ENCODE data around the gene SMS.

Gene SMS

DNA sequence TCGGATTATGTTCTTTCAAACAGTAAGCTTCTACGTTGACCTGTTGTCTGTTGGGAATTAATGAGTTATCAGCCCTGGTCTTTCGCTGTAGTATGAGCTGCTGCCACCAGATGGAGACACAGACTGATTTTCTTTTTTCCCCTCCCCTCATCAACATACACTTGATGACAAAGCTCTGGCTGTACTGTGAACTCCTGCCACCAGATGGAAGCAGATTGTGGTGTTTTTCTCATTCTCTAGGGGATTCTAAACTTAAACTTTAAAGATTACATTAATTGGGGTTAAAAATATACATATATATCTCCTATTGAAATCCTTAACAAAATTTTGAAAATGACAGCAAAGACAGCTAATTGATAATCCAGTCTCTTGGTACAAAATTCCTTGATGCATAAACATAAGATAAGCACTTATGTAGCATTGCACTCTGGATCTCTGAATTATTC is 44.8 kb downstream of the SMS start:
- peak; percentile 67 for DNase-seq

DNA sequence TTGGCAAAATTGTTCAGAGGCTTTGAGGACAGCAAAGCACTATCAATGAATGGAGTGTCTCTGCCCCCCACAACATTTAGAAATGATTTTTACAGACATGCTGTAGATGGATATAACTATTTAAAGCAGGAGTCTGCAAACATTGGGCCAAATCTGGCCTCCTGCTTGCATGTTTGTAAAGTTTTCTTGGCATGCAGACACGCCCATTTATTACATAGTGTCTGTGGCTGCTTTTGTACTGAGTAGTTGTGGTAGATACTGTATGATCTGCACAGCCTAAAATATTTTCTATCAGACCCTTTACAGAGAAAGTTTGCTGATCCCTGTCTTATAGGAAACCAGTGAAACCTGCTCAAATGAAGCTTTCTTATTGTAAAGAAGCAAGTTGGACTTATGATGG is 46.1 kb downstream of the SMS start:
- DNase-seq: no peak

DNA sequence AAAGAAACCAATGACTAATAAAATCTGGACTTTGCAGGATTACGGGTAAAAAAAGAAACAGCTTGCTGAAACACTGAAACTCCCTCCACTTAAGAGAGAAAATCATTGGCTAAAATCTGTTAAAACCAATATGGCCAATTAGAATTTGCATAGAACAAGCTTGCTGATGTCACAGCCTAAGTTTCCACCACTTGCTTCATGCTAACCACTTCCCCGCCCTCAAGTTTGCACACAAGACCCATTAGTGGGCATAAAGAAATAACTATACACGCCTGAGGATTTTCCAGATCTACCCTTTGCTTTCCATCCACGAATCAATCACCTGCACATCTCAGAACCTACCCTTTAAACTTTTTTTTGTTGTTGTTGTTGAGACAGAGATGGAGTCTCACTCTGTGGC is 48.9 kb downstream of the SMS start:
- peak; percentile 50 for DNase-seq

DNA sequence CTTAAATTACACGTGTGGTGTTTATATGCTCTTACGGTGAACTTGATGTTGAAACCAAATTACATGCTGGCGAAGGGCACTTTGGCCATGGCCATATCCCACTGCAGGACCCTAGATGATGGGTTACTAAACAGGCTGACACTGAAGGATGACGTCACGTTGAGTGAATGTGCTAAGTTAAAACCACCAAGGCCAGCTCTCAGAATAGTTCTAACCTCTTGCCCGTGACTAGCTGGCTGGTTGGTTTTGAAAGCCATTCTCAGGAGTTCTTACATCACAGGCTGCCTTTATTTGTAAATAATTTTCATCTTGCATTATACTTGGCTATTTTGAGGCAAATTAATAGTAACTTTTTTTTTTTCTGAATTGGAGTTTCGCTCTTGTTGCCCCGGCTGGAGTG is 50.3 kb downstream of the SMS start:
- DNase-seq: peak; percentile 58

DNA sequence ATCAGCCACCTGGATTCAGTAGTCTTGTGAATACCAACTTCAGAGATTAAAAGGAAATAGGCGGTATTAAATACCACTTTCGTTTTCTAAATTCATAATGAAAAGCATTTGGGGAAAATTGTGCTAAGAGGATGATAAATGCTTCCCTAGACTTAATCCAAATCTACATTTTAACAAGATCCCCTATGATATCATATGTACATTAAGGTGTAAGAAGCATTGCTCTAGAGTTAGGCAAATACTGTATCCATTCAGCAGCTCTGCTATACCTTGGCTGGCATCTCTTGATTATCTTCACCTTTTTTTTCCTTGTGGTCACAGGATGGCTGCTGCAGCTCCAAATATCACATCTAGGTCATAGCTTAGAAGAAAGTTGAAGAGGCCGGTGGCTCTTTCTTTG is 51.0 kb downstream of the SMS start:
- peak; percentile 8 for DNase-seq

DNA sequence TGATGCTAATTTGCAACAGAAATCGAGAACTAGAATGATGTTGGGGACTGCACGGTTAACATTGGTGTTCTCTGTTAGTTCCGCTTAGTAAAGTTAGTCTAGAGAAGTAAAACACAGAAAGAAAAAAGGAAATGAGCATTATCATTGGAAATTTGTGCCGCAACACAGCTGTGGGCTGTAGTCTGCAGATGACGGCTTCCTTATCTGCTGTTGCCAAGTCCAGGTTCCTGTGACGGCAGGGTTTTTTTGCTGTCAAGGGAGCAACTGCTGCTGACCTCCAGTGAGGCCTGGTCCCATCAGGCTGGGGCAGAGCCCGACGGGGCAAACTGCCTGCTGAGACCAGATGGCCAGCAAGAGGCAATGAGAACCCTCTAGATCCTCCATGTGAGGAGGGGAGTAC is 52.8 kb downstream of the SMS start:
- peak; percentile 67 for DNase-seq

DNA sequence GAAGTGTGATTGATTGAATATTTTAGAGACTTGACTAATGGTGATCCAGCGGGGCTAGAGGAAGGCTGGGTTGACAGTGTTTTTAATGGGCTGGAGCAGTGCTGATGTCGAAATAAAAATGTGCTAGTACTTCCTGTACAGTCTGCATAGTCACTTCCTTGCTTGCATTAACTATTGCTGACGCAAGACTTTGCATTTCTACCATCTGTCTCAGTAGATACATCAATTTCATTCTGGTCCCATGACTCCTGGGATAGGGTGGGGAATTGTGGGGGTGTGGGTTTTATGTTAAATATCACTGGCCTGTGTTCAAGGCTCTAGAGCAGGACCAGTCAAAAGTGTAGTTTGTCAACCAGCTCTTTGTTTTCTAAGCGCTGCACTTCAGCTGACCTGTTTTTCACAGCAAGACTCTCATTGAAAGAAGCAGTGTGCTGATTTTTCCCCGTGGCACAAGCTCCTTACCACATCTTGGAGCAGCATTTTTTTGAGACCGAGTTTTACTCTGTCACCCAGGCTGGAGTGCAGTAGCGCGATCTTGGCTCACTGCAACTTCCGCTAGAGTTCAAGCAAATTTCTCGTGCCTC is 56.5 kb downstream of the SMS start:
- peak; percentile 71 for DNase-seq

DNA sequence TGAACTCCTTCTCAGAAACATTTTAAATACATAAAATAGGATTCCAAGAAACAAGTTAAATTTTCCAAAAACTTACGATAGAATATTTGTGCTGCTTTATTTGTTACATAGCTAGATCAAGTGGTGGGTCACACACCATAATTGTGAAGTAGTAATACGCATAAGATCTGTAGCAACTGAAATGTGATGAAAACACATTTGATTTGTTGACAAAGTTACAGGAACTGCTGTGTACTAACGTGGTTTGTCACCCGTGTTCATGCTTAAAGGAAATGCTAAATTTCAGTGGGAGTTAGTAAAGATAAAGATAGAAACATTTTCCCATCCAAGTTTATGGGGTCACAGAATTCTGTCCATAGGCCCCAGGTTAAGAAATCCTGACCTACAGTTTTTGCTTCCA is 57.5 kb downstream of the SMS start:
- no peak for DNase-seq

DNA sequence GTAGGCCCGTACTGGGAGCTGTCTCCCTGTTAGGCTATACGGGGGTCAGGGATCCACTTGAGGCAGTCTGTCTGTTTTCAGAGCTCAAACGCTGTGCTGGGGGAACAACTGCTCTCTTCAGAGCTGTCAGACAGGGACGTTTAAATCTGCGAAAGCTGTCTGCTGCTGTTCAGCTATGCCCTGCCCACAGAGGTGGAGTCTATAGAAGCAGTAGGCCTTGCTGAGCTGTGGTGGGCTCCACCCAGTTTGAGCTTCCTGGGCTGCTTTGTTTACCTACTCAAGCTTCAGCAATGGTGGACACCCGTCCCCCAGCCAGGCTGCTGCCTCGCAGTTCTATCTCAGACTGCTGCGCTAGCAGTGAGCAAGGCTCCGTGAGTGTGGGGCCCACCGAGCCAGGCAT is 64.4 kb downstream of the SMS start:
- no peak for DNase-seq

DNA sequence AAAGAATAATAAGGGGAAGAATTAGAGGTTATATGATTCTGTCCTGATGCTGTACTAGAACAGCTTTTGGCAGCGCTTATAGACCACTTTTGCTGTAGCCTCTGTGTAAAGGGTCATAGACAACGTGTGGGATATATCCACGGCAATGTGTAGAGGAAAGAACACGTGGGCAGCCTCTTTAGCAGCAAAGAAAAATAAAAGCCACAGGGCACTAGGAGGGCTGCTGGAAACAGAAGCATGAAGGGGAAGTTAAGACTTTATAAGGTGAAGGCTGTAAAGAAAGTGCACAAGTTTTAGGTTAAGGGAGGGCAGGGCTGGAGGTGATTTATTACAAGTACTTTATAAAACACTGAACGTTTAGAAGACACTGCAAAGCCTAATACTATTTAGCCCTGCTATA is 71.5 kb downstream of the SMS start:
- no peak for DNase-seq

DNA sequence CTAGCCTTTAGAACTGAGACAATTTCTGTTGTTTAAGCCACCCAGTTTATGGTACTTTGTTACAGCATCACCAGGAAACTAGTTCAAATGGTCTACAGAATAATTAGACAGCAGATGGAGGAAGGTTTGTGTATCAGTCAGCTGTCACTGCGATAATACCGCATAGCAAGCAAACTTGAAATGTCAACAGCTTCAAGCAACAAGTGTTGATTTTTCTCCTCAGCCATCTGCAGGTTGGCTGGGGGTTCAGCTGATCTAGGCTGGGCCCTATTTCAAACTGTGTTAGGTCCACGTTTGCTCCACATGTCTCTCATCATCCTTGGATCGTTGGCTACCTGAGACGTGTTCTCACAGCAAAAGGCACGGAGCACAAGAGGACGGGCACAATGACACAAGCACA is 72.4 kb downstream of the SMS start:
- DNase-seq: no peak

DNA sequence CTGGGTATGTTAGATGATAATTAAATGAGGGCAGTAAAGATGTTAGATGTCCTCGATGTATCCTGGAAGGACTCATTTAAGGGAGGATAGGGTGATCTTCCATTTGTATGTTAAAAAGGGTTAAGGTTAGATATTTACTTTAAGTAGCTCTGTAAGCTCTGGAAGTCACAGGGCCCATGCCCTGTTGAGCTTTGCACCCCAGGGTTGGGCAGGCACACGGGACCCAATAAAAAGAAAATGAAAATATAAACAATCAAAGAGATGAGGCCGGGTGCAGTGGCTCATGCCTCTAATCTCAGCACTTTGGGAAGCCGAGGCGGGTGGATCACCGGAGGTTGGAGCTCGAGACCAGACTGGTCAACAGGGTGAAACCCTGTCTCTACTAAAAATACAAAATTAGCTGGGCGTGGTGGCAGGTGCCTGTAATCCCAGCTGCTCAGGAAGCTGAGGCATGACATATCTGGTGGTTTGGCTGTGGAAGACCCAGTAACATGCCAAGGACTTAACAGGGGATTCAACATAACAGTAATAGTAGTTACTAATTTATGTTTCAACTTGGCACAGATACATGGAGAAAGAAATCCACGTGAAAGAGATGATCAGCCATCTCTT is 74.7 kb downstream of the SMS start:
- DNase-seq: no peak

DNA sequence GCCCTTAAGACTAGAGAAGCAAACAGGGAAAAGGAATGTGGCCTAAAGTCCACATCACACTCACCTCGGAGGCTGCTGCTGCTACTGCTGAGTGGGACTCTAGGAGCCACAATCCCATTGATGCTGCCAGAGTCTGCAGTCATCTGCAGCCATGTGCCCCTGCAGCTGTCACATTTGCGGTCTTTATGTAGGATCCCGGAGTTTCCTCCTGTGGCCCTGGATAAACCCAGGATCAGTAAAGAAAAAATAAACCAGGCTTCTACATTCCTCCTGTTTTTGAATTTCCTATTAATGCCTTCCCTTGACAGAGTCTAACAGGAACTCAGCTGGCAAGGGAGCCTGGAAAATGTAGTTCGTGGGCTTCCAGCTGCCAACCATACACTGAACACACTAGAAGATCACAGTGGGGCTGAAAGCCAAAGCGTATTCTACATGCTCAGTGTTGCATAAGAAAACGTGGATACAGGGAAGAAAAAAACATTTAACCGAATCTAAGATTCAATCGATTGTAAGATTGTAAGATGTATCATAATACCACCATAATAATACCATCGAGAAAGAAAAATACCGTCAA is 81.3 kb downstream of the SMS start:
- DNase-seq: no peak

DNA sequence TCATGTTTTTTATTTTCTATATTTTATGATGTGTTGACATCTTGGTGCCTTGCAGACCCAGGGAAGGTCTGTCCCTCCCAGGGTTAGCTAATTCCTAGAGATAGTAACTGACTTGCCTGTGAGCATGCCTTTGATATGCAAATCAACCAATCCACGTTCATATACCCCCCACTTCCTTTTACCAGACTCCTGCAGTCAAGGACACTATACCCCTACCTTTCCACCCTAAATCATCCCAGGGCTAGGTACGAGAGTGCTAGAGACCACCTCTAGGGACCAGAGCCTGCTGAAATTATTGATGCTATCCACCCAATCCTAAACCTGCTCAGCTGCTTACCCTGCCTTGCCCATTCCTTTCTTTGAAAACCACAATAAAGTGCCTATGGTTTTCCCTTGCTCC is 84.1 kb downstream of the SMS start:
- no peak for DNase-seq

DNA sequence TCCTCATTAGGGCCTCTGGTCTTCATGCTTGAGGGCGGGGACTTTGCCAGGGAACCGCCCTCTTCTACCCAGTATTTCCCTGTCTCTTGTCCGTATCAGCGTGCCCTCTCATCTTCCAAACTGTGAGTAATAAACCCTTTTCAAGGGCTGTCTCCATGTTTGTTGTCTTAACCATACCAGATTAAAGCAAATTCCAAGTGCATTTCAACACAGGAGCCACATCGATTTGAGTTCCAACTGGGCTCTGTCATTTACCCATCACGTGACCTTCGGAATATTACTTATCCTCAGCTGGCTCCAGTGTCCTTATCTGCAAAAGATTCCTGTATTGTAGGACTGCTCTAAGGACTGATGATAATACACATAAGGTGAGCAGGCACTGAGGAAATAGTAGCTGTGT is 85.2 kb downstream of the SMS start:
- DNase-seq: no peak

DNA sequence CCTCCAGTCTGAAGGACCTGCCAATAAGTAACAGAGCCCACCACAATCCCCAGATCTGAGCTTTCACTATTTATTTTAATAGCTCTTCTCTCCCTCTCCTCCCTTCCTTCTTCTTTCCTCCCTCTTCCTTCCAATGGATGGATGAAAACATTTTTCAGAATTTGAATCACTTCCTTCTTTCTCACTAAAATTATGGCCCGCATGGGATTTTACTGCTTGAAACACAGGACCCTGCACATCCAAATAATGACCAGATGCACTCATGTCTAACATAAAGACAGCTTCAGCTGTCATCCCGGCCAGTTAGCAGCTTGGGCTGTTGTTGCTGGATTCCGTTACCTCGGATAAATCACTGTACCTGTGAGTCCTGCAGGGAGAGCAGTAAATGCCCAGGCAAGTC is 86.2 kb downstream of the SMS start:
- DNase-seq: no peak

DNA sequence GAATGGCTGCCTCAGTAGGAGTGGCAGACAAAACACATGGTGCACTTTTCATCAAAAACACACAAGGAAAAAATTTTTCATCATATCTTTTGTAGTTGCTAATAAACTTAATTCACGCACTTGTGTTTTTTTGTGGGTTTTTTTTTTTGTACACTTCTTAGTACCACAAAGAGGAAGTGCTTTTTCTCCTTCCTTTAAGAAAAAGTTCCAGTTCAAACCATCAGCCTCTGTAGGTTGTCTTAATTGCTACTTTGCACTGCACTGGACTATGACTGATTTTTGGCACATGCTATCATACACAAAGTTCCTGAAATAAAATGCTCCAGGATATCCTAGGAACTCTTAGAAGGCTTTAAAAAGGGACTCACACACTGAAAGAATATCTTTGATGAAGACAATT is 91.6 kb downstream of the SMS start, which contains the start of gene PHEX:
Gene PHEX (plus strand): TSS at position 242 of the 400 bp plus-strand sequence. CDS start 681 bp downstream, outside the sequence.
- no peak for DNase-seq

DNA sequence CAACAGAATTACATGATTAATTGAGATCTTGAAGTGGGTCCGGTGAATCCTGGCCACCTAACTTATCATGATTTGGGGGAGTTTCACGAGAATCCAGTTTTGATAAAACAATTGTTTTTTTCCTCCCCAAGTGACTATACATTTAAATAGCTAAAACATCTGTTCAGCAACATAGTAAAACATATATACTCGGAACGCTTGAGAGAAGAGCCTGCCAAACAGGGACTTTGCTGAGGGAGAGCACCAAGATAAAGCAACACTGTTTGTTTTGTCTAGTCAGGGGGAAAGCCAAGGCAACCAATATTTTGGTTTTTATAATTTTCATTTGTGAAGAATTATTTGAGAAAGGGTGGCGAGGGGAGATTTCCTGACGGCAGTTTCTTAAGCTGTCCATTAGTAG is 92.0 kb downstream of the SMS start:
- DNase-seq: no peak

DNA sequence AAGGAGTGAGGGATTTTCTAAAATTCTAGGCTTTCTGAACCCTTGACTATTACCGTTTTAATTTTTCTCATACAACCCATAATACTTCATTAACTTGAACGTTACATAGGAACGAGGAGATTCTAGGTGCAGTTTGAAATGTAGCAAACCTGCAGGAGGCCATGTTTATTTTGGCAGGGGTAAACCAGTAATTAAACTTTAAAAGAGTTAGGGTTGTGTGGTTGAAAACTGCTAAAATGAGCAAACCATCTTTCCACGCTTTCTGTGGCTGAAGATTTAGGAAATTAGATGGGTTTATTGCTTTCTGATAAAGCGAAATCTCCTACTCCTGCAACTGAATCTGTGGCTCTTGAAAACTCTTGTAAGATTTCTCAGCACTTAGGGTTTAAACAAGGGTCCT is 93.3 kb downstream of the SMS start:
- DNase-seq: no peak

DNA sequence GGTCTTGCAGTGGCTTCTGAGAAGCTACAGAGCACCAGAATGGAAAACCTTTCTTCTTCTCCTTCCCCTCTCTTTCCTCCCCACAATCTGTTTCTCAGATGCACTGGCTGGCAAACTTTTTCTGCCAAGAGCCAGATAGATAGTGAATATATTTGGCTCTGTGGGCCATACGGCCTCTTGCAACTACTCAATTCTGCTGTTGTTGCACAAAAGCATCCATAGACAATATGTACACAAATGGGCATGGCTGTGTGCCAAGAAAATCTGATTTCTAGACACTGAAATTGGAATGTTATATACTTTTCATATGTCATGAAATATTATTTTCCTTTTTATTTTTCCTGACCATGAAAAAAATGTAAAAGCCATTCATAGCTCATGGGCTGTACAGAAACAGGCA is 94.7 kb downstream of the SMS start:
- no peak for DNase-seq

DNA sequence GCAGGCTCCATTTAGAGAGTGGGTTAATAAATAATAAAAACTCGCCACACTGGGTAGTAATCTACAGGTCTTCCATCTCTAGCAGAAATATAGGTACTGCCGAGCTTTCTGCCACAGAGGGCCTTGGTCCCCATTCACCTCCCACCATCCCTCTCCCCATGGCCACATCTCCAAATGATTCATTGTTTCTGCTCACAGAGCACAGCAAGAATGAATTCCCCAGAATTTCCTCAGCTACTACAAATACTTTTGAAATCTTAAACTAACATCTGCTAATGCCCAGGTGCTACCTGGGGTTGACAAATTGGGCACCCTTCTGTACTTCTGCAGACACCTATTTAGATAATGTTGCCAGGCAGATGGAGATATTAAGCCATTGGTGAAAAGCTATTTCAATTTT is 96.7 kb downstream of the SMS start:
- no peak for DNase-seq

DNA sequence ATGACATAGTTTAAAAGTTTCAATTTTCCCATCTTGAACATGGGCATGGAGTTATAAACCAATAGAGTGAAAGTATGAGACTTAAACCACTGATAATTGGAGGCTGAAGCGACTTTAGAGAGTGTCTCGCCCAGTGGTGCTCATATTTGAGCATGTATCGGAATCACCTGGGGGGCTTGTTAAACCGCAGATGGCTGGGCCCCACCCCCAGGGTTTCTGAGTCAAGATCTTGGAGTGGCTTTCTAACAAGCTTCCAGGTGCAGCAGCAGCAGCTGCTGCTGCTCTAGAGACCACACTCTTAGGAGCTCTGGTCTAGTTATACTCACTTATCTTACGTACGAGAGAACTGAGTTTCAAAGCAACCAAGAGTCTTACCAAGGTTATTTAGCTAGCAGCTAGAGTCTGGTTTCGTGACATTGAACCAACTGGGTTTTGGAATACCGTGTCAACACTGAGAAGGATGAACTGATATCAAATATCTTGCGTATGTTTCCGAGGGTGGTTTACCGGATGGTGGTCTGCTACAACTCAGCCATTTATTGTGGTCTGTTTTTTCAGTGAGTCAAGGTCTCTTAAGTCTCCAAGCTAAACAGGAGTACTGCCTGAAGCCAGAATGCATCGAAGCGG is 97.5 kb downstream of the SMS start:
- no peak for DNase-seq

DNA sequence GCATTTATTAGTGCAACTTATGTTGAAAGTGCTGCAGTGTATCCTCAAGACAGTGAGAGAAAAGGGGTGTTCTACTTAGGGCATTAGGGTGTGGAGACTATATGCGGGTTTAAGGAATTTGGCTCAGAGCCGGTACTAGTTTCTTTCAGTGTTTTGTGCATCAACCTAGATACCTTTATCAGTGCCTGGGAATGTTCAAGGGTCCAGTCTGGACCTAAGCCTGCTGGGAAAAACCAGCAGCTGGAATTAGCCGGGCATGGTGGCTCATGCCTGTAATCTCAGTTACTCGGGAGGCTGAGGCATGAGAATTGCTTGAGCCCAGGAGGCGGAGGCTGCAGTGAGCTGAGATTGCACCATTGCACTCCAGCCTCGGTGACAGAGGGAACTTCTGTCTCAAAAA is 99.0 kb downstream of the SMS start:
- DNase-seq: no peak

DNA sequence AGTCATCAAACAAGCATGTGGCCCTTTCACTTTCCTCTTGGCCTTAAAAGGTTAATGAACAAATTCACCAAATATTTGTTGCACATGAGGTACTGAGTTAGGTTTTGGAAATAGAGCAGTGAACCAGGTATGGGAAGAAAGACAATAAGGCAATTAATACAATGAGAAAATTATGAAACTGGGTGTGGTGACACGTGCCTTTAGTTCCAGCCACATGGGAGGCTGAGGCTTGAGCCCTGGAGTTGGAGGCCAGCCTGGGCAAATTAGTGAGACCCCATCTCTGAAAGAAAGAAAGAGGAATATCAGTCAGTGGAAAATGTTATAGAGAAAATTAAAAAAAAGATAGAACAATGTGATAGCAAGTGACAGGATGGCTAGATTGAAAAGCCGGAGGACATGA is 99.7 kb downstream of the SMS start:
- DNase-seq: no peak
